Erythroblast (primary cell): ENCODE results near the gene ST3GAL3.

ENCODE experiments used
- GATA1 ChIP-seq: IDR thresholded peaks from 2 replicates; pipeline ENCODE4 v1.6.1; 2011; ENCODE audit warnings: low read depth, mild to moderate bottlenecking, control low read depth, low read length, moderate library complexity
- POLR2A ChIP-seq: IDR thresholded peaks from 2 replicates; pipeline ENCODE4 v1.6.1; 2011; ENCODE audit warnings: mild to moderate bottlenecking, low read length

DNA sequence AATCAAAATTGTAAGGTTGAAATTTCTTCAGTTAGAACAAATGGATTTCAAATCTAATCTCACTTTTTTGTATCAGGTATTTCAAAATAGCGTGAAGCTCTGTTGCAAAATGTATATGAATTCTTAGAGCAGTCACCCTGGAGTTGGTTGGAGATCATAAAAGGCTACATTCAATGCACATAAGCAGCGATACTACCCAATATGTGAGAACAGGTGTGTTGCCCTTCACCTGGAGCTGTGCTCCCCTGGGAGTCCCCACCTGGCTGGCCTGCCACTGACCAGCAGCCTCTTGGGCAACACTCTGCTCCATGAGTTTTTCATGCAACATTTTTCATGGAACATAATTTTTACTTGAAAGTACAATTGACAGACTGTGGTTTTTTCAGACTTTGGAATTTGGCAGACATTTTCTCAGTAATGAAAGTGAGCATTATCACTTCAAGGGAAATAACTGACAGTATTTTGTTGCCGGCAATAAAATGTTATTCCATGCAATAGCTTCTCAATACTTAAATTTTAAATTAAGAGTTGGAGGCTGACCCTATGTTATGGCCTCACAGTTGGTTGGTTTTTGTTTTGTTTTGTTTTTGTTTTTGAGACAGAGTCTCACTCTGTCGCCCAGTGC is 95.1 kb downstream of the ST3GAL3 start:
- TF ChIP-seq POLR2A = no peak
- no peak for TF ChIP-seq GATA1
